Epithelial cell of esophagus (primary cell): ENCODE results near the gene ITCH.
"Not testable (repeated sequence)": the region's sequence is repeated elsewhere in the genome, so short reads cannot be mapped to it uniquely, and the experiment has no call there.

Experiments used
- DNase-seq: peaks from one replicate; pipeline ENCODE4 v3.0.0; 2010; ENCODE audit warnings: low read depth
- H3K4me3 ChIP-seq: 2 replicates; pipeline ENCODE4 v1.5.1; 2011; ENCODE audit warnings: mild to moderate bottlenecking, low read length, control low read depth
- CTCF ChIP-seq: IDR thresholded peaks from 2 replicates; pipeline ENCODE4 v1.5.1; 2011; ENCODE audit warnings: low read depth, mild to moderate bottlenecking, low read length, control low read depth, inconsistent platforms; ENCODE audit not compliant: insufficient read depth; ENCODE audit errors: missing control alignments

Gene ITCH

GRCh38 chr20:34385464-34385863, 22.4 kb downstream of the ITCH start:
- no peak overlapping the region for H3K4me3 ChIP-seq
- TF ChIP-seq CTCF, result no peak
- DNase-seq, result no peak

- no peak for DNase-seq
- H3K4me3 ChIP-seq, result no peak overlapping the region
- no peak for TF ChIP-seq CTCF
Observed at GRCh38 chr20:34388000-34388399, 24.9 kb downstream of the ITCH start.

- no peak for DNase-seq
- H3K4me3 ChIP-seq, result no peak overlapping the region
- TF ChIP-seq CTCF, result no peak
Observed at GRCh38 chr20:34388678-34389077, 25.6 kb downstream of the ITCH start.

GRCh38 chr20:34389206-34389953, 26.3 kb downstream of the ITCH start:
- DNase-seq, result peak; percentile 14
- no peak for TF ChIP-seq CTCF
- no peak overlapping the region for H3K4me3 ChIP-seq

- peak; percentile 30 for DNase-seq
- H3K4me3 ChIP-seq, result no peak overlapping the region
- no peak for TF ChIP-seq CTCF
Observed at GRCh38 chr20:34389954-34390555, 27.0 kb downstream of the ITCH start.

- no peak for DNase-seq
- no peak overlapping the region for H3K4me3 ChIP-seq
- TF ChIP-seq CTCF, result no peak
Observed at GRCh38 chr20:34396408-34396807, 33.3 kb downstream of the ITCH start.

- DNase-seq, result no peak
- H3K4me3 ChIP-seq, result no peak overlapping the region
- TF ChIP-seq CTCF, result no peak
Observed at GRCh38 chr20:34397096-34397495, 34.0 kb downstream of the ITCH start.

GRCh38 chr20:34400776-34401175, 37.7 kb downstream of the ITCH start:
- not testable (repeated sequence) for H3K4me3 ChIP-seq
- DNase-seq, result peak; percentile 40
